PFSK-1 (cell line): ENCODE results near the gene CNPPD1.

Source experiments
- FOXP2 ChIP-seq: optimal IDR thresholded peaks from 2 replicates; pipeline ENCODE3; 2011; ENCODE audit warnings: borderline replicate concordance, control low read depth, inconsistent platforms; ENCODE audit not compliant: insufficient read depth; ENCODE audit errors: extremely low read length, extremely low read depth
- POLR2AphosphoS5 ChIP-seq: IDR thresholded peaks from 2 replicates; pipeline ENCODE4 v1.6.1; 2012; ENCODE audit warnings: low read depth, mild to moderate bottlenecking, control low read depth, low read length, moderate library complexity
- SIN3A ChIP-seq: IDR thresholded peaks from 2 replicates; pipeline ENCODE4 v1.6.1; 2012; ENCODE audit warnings: mild to moderate bottlenecking, low read length, moderate library complexity, borderline replicate concordance; ENCODE audit not compliant: insufficient read depth
- TAF1 ChIP-seq: IDR thresholded peaks from 2 replicates; pipeline ENCODE4 v1.6.1; 2012; ENCODE audit warnings: low read length, control low read depth, borderline replicate concordance; ENCODE audit not compliant: insufficient read depth
- TF ChIP-seq, protein P1 (sequence below), 2 experiments: IDR thresholded peaks; 2 replicates each; pipeline versions ENCODE4 v1.6.1 to v1.8.0; 2011 to 2012; ENCODE audit warnings: low read depth in 2 of 2, low read length in 2 of 2, control low read depth in 1 of 2, inconsistent platforms in 1 of 2, mild to moderate bottlenecking in 1 of 2, moderate library complexity in 1 of 2; ENCODE audit not compliant: insufficient read depth in 1 of 2

The CNPPD1 gene

DNA sequence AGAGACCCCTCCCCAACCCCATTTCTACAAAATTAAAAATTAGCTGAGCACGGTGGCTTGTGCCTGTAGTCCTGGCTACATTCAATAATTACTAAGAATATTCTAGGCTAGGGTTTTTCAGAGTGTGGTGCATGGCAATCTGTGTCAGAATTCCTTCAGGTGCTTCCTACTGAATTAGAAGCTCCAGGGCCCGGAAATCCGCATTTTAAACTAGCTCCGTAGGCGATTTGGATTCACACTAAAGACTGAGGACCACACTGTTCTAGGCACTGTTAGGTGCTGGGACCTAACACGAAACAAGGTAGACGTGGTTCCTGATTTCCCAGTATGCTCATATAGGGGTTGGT, 29.2 kb upstream of the CNPPD1 start:
- TF ChIP-seq, protein P1, sequence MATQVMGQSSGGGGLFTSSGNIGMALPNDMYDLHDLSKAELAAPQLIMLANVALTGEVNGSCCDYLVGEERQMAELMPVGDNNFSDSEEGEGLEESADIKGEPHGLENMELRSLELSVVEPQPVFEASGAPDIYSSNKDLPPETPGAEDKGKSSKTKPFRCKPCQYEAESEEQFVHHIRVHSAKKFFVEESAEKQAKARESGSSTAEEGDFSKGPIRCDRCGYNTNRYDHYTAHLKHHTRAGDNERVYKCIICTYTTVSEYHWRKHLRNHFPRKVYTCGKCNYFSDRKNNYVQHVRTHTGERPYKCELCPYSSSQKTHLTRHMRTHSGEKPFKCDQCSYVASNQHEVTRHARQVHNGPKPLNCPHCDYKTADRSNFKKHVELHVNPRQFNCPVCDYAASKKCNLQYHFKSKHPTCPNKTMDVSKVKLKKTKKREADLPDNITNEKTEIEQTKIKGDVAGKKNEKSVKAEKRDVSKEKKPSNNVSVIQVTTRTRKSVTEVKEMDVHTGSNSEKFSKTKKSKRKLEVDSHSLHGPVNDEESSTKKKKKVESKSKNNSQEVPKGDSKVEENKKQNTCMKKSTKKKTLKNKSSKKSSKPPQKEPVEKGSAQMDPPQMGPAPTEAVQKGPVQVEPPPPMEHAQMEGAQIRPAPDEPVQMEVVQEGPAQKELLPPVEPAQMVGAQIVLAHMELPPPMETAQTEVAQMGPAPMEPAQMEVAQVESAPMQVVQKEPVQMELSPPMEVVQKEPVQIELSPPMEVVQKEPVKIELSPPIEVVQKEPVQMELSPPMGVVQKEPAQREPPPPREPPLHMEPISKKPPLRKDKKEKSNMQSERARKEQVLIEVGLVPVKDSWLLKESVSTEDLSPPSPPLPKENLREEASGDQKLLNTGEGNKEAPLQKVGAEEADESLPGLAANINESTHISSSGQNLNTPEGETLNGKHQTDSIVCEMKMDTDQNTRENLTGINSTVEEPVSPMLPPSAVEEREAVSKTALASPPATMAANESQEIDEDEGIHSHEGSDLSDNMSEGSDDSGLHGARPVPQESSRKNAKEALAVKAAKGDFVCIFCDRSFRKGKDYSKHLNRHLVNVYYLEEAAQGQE (IDR thresholded peaks at IDR 0.05; ENCODE audit: insufficient read depth in 1 of 2, low read depth in 2 of 2, low read length in 2 of 2) = no peak
- TF ChIP-seq SIN3A (no peak), FOXP2 (no peak), POLR2AphosphoS5 (no peak), TAF1 (no peak)

DNA sequence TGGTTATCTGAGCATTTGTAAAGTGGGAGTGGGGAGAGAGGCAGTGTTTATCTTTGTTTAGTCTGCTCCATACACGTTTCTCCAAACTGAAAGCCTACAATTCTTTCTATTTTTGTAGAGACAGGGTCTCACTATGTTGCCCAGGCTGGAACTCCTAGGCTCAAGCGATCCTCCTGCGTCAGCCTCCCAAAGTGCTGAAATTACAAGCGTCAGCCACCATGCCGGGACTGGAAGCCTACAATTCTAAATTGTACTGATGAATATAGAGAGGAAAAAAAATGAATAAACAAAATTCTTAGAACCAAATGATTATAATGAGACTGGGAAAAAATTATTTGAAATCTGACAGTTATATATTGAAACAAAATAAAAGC, 28.4 kb upstream of the CNPPD1 start:
- no peak for TF ChIP-seq FOXP2
- no peak for TF ChIP-seq POLR2AphosphoS5
- no peak for TF ChIP-seq TAF1
- TF ChIP-seq, protein P1 (IDR thresholded peaks at IDR 0.05; ENCODE audit: insufficient read depth in 1 of 2, low read depth in 2 of 2, low read length in 2 of 2) = no peak
- no peak for TF ChIP-seq SIN3A

DNA sequence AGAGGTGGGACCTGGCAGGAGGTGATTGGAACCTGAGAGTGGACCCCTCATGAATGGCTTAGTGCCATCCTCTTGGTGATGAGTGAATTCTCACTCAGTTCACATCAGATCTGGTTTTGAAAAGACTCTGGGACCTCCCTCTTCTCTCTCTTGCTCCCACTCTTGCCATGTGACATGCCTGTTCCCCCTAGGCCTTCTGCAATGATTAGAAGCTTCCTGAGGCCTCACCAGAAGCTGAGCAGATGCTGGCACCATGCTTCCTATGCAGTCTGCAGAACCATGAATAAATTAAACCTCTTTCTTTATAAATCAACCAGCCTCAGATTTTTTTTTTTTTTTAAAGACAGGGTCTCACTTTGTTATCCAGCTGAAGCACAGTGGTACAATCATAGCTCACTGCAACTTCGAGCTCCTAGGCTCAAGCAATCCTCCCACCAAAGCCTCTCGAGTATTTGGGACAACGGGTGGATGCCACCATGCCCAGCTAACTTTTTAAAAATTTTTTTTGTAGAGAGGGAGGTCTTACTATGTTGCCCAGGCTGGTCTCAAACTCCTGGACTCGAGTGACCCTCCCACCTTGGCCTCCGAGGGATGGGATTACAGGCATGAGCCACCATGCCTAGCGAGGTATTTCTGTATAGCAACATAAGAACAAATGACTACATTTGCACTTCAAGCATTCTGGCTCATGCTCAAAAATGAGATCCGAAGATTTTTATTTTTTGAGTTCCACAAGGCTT, 27.9 kb upstream of the CNPPD1 start:
- TF ChIP-seq, protein P1 (IDR thresholded peaks at IDR 0.05; ENCODE audit: insufficient read depth in 1 of 2, low read depth in 2 of 2, low read length in 2 of 2) = no peak
- no peak for TF ChIP-seq SIN3A
- TF ChIP-seq TAF1 = no peak
- no peak for TF ChIP-seq POLR2AphosphoS5
- no peak for TF ChIP-seq FOXP2

DNA sequence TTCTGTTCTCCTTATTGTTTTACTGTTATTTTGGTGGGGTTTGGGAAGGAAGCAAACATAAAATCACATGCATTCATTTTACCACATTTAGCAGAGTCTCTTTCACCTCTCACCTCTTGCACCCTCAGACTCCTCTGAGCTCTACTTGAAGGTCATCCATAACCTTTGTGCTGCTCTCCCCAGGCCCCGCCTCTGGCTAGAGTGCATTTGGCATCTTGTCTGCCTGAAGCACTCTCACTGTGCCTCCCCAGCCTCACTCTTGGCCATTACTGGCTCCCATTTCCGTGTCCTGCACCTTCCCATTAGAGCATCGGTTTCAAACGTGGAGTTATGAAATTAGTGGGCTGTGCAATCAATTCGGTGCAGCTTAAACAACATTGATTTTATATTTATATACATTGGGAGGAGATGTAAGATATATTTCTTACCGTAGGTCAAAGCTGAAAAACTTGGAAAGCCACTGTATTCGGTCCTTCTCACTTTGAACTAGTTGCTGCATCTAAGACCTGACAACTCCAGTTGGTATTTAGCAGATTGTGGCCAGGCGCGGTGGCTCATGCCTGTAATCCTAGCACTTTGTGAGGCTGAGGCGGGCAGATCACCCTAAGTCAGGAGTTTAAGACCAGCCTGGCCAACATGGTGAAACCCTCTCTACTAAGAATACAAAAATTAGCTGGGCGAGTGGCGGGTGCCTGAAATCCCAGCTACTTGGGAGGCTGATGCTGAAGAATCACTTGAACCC, 22.9 kb upstream of the CNPPD1 start:
- TF ChIP-seq POLR2AphosphoS5 = no peak
- TF ChIP-seq, protein P1 (IDR thresholded peaks at IDR 0.05; ENCODE audit: insufficient read depth in 1 of 2, low read depth in 2 of 2, low read length in 2 of 2) = no peak
- no peak for TF ChIP-seq TAF1
- no peak for TF ChIP-seq SIN3A
- TF ChIP-seq FOXP2 = no peak

DNA sequence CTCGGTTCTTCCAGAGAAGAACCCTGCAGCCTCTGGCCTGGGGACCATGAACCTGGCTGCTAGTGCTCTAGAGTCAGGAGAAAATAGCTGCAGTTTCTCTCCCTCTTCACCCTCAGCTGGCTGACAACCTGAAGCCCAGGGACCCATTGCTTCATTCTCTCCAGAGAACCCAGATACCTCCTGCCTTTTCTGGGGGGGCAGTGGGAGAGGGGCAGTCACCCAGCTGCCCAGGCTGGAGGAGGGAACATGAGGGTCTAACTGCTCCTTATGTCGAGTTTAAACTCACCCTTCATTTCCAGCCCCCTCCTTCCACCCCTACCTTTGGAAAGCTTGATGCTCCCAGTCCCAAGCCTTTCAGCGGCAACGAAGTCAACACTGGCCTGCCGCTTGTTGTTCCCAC, 22.2 kb upstream of the CNPPD1 start:
- TF ChIP-seq FOXP2 (no peak), SIN3A (no peak), TAF1 (no peak), POLR2AphosphoS5 (no peak)
- TF ChIP-seq, protein P1 (IDR thresholded peaks at IDR 0.05; ENCODE audit: insufficient read depth in 1 of 2, low read depth in 2 of 2, low read length in 2 of 2) = no peak
